GOT3 (cell line): ENCODE data around the gene CABP1.
"Not testable (repeated sequence)": the region's sequence is repeated elsewhere in the genome, so short reads cannot be mapped to it uniquely, and the experiment has no call there.

ENCODE experiments used
- DNase-seq: peaks from one replicate; lab custom pipeline; 2025; ENCODE audit warnings: mixed read lengths; lab: John Stamatoyannopoulos, UW

Gene CABP1

DNA sequence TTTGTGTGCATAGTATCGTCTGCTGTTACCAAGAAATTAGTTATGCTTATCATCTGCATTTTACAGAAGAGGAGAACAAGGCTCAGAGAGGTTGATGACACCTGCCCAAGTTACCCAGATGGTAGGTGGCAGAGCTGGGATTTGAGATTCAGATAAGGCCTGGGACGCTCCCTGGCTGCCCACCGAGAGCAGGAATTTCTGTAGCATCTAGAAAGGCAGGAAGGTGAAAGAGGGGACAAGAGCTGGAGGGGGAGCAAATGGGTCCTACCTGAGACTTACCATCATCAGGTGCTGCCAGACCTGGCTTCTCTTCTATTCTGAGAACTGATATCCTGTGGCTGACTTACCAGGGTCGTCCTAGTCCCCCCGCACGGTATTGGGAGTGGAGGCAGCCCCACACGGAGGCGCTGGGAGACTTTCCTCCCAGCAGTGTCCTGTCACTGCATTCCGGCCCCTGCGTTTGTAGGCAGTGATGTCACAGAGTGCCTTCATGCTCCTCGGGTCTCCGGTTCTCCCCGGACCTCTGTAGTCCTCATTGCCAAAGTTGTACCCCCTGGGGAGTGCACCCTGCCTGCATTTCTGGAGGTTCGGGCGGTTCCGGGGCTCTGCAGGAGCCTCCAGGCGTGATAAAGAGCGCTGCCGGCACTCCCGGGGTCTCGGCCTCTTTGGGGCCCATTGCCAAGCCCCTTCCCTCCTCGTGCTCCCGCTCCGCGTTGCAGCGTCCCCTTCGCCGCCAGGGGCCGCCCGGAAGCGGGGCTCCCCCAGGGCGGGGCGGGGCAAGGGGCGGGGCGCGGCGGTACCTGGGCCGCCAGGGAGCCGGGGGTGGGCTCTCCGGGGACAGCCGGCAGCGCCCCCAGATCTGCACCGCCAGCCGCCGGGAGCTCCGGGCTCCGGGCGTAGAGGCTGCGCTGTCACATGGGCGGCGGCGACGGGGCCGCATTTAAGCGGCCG is at the start of gene CABP1:
Gene CABP1 (plus strand): TSS at position 856 of the 951 bp plus-strand sequence. CDS start 60 bp downstream, at position 916.
- DNase-seq = no peak

DNA sequence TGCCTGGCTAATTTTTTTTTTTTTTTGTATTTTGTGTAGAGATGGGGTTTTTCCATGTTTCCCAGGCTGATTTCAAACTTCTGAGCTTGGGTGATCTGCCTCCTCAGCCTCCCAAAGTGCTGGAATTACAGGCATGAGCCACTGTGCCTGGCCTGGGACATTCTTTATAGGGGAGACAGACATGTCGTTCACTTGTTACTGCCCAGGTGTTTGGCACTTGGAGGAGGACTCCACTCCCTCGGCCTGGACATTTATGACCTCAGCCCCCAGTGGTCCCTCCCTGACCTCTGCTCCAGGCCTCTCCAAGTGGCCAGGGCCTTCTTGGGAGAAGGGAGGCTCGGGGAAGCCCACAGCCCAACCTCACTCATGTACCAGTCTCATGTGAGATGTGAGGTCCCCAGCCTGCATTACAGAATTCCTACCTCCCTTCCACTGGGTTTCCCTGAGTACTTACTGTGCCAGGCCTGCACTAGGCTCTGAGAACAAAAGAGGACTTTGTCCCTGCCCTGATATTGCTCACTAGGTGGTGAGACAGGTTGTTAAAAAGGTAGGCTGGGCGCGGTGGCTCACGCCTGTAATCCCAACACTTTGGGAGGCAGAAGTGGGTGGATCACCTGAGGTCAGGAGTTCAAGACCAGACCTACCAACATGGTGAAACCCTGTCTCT is 49.6 kb upstream of the CABP1 start:
- DNase-seq = no peak

DNA sequence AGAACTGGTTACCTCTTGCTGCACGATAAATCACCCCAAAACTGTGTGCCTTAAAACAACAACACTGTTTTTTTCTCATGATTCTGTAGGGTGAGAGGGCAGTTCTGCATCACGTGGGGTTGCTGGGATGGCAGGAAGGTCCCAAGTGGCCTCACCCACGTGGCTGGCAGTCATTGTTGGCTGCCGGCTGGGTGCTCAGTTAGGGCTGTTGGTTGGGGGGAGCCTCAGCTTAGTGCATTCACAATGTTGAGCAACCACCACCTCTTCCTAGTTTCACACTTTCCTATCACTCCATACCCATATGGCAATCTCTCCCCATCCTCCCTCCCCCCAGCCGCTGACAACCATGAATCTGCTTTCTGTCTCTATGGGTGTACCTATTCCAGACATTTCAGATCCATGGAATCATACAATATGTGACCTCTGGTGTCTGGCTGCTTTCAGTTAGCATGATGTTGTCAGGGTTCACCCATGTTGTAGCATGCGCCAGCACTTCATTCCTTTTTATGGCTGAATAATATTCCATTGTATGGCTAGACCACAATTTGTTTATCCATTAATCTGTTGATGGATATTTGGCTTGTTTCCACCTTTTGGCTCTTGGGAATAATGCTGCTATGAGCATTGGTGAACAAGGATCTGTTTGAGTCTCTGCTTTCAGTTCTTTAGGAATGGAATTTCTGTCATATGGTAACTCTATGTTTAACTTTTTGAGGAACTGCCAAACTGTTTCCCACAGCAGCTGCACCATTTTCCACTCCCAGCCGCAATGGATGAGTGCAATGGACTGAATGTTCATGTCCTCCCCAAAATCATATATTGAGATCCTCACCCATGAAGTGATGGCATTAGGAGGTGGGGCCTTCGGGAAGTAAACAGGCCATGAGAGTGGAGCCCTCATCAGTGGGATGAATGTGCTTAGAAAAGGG is 48.0 kb upstream of the CABP1 start:
- DNase-seq = no peak

DNA sequence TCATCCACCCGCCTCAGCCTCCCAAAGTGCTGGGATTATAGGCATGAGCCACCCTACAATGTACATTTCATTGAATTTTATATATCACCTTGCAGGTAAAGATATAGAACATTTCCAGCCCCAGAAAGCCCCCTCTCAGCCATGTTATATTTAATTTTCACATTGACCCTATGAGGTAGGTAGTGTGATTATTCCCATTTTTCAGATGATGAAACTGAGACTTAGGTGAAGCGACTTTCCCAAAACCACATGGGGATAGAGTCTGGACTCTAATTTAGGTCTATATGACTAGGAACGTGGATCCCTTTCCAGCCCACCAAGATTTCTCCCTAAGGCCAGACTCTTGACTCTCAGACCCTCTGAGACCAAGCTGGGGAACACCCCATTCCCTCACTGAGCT is 43.5 kb upstream of the CABP1 start:
- no peak for DNase-seq

DNA sequence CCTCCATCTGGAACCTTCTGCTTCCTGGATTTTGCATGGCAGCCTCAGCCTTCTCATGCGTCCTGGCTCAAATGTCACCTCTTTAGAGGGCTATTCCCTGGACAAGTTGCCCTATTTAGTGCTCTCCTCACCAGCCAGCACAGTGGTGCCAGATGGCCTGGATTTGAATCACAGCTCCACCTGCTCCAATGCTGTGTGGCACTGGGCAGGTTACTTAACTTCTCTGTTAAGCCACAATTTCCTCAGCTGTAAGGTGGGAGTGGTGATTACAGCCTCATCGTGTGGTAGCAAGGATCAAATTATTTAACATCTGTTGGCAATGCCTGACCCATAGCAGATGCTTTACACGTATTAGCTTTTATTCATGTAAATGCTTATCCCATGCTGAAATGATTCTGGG is 42.6 kb upstream of the CABP1 start:
- DNase-seq = no peak

DNA sequence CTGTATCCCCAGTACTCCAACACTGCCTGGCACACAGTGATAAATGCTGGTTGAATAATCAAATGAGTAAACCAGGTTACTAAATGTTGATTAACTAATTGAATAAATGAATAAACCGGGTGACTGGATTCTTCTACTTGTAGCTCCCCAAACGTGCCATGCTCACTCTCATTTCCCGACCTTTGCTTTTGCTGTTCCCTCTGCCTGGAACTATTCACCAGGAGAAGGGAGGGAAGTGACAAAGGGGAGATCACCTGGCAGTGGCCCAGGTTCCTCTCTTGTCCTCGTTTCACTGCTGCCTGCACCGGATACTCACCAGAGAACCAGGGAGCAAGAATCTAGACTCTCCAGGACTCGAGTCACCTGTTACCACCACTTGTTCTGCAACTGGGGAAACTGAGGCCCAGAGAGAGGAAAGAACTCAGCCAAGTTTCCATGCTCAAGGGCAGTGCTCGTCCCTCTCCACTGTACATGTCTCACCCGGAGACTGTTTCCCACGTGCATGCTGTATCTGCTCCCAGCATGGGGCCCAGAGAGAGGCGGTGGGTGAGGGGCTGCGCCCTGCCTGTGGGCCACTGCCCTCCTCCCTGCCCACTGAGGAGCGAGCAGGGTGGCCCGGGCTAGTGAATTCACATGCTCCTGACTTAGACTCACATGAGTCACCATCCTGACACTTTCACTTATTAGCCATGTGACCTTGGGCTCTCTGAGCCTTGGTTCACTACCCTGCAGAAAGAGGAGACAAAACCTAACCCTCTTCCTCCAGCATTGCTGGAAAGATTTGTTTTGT is 41.6 kb upstream of the CABP1 start:
- DNase-seq = no peak

DNA sequence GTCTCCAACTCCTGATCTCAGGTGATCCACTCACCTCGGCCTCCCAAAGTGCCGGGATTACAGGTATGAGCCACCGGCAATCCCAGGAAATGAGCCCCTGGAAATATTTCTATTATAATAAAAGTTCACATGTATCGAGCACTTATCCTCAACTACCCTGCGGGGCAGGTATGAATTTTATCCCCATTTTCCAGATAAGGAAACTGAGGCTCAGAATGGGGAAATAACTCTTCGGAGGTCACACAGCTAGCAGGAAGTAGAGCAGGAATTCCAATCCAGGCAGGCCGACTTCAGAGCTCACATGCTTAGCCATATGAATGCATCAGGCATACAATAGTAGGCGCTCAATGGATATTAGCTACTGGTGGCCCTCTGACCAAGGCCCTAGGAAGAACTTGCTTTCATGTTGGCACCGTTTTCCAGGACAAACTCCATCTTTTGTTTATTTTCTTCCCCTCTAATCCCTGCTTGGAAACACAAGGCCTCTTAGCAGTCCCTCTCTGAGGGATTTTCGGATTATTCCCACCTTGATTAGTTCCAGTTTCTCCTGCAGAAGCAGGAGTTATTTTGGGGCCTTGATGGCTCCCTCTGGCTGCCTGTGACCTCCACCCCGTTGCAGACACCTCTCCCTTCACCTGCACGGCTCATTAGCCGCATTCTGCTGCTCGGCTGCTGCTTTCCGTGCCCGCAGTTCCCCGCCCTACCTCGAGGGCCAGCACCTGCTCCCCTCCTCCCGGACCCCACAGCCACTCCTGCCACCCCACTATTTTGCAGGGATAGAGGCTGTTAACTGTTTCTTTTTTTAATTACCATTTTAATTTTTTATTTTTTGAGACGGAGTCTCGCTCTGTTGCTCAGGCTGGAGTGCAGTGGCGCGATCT is 40.5 kb upstream of the CABP1 start:
- no peak for DNase-seq

DNA sequence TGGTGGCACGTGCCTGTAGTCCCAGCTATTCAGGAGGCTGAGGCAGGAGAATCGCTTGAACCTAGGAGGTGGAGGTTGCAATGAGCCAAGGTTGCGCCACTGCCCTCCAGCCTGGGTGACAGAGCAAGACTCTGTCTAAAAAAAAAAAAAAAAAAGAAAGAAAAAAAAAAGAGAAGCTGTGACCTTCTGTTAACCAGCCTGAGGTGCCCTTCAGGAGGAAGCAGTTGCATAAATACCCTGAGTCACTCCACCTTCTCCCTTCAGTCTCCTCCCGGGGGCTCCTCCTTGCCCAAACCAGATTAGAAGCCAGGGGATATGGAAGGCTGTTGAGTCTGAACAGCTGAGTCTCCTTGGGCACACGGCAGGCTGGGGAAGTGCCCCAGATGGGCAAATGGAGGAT is 38.0 kb upstream of the CABP1 start:
- not testable (repeated sequence) for DNase-seq

DNA sequence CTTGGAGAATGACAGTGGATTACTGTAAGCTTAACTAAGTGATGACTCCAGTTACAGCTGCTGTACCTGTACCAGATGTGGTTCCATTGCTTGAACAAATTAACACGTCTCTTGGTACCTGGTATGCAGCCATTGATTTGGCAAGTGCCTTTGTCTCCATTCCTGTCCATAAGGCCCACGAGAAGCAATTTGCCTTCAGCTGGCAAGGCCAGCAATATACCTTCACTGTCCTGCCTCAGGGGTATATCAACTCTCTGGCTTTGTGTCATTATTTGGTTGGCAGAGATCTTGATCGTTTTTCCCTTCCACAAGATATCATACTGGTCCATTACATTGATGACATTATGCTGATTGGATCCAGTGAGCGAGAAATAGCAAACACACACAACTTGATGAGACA is 29.9 kb upstream of the CABP1 start:
- no peak for DNase-seq

DNA sequence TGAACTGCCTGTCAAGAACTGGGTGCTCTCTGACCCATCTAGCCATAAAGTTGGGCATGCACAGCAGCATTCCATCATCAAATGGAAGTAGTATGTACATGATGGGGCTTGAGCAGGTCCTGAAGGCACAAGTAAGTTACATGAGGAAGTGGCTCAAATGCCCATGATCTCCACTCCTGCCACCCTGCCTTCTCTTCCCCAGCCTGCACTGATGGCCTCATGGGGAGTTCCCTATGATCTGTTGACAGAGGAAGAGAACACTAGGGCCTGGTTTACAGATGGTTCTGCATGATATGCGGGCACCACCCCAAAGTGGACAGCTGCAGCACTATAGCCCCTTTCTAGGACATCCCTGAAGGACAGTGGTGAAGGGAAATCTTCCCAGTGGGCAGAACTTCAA is 28.9 kb upstream of the CABP1 start:
- not testable (repeated sequence) for DNase-seq

DNA sequence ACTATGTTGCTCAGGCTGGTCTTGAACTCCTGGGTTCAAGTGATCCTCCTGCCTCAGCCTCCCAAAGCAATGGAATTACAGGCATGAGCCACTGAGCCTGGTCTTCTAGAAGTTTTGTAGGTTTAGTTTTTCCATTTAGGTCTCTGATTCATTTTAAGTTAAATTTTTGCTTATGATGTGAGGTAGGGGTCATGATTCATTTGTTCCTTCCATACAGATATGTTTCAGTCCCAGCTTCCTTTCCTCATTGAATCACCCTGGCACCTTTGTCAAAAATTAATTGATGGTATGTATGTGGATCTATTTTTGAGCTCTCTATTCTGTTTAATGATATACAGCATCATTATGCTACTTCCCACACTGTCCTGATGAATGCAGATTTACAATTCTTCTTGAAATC is 25.6 kb upstream of the CABP1 start:
- DNase-seq = no peak

DNA sequence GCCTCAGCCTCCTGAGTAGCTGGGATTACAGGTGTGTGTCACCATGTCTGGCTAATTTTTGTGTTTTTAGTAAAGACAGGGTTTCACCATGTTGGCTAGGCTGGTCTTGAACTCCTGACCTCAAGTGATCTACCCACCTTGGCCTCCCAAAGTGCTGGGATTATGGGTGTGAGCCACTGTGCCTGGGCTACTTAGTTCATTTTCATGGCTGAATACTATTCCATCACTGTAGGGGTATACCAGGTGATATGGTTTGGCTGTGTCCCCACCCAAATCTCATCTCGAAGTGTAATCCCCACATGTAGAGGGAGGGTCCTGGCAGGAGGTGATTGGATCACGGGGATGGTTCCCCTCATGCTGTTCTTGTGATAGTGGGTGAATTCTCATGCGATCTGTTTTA is 23.2 kb upstream of the CABP1 start:
- not testable (repeated sequence) for DNase-seq

DNA sequence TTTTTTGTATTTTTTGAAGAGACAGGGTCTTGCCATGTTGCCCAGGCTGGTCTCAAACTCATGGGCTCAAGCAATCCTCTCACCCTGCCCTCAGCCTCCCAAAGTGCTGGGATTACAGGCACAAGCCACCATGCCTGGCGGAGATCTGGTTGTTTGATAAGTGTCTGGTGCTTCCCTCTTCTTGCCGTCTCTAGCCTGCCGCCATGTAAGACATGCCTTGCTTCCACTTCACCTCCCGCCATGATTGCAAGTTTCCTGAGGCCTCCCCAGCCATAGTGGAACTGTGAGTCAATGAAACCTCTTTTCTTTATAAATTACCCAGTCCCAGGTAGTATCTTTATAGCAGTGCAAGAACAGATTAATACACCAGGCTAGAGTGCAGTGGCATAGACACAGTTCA is 22.7 kb upstream of the CABP1 start:
- not testable (repeated sequence) for DNase-seq

DNA sequence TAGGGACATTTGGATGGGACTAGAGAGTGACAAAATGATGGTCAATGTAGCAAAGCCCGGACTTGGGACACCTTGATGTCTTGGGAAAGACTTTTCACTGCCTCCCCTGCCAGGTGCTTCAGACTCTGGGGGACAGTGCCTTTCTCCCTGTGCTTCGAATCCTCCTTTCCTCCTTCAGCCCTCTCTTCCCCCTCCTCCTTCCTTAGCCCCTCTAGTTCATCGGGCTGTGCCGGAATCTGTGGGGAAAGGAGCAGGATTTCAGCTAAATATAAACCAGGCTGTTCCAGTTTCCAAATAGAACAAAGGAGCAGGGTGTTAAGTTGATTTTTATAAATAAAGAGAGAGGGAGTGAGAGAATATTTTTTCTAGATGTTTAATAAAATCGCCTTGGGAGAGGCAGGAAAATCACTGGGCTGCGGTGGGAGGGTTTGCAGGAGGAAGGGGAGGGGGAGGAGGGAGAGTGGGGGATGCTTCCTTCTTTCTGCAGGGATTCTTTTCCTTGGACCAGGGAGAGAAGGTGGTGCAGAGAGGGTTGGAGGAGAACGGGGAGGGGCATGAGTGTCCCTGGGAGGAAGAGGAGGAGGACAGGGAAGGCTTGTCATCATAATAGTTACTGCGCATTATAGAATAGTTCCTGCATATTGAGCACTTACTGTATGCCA is 21.3 kb upstream of the CABP1 start:
- no peak for DNase-seq

DNA sequence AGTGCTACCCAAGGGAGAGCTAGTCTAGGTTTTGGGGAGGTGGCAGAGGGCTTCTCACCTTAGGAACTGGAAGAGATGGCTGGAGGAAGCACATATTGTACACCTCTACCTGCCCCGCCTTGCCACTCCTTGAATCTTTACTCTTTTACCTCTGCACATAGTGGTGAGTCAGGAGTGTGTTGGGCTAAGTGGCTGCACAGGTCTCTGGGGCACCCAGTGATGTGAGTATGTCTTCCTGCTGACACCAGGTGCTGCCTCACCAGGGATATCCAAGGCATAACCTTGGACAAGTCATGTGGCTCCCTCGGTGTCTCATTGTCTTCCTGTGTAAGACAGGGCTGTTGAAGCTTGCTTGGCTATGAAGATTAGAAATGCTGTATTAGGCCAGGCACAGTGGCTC is 19.8 kb upstream of the CABP1 start:
- no peak for DNase-seq

DNA sequence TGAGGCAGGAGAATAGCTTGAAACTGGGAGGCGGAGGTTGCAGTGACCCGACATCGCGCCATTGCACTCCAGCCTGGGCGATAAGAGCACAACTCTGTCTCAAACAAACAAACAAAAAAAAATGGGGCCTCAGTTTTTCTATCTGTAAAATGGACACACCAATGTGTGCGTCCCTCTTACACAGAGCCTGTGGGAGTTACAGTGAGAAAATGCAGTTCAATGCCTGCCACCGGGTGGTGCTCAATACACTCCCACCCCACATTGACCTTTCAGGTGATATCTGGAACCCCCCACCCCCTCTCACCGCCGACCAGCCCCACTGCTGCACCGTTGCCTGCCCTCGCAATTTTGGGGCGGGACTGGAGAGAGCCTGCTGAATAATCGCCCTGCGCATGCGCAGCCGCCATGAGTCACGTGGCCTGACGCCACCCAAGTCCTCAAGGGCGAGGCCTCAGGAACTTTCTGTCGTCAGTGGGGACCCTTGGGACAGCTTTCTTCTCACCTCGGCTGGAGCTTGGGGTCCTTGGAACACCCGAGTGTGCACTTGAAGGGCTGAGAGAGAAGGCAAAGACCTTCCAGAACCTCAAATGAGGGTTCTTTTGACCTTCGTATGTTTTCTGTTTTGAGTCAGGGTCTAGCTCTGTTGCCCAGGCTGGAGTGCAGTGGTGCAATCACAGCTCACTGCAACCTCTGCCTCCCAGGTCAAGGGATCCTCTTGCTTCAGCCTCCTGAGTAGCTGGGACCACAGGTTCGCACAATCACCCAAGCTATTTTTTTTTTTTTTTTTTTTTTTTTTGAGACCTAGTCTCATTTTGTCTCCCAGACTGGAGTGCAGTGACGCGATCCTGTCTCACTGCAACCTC is 14.6 kb upstream of the CABP1 start:
- DNase-seq = no peak

DNA sequence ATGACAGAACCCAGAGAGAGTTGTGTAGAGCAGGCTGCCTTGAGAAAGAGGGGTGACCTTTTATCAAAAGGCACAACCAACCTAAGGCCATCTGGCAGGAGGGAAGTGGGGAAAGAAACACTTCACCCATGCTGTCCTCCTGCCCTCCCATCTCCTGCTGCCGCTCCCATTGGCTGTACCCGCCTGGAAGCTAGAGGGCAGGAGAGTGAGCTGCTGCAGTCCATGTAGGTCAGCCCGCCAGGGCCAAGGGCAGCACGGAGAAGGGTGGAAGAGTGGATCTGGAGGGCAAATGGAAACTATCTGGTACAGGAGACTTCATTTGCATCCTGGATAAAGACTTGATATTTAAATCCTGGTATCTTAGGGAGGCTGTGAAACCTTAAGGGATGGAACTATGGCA is 11.5 kb upstream of the CABP1 start:
- no peak for DNase-seq

DNA sequence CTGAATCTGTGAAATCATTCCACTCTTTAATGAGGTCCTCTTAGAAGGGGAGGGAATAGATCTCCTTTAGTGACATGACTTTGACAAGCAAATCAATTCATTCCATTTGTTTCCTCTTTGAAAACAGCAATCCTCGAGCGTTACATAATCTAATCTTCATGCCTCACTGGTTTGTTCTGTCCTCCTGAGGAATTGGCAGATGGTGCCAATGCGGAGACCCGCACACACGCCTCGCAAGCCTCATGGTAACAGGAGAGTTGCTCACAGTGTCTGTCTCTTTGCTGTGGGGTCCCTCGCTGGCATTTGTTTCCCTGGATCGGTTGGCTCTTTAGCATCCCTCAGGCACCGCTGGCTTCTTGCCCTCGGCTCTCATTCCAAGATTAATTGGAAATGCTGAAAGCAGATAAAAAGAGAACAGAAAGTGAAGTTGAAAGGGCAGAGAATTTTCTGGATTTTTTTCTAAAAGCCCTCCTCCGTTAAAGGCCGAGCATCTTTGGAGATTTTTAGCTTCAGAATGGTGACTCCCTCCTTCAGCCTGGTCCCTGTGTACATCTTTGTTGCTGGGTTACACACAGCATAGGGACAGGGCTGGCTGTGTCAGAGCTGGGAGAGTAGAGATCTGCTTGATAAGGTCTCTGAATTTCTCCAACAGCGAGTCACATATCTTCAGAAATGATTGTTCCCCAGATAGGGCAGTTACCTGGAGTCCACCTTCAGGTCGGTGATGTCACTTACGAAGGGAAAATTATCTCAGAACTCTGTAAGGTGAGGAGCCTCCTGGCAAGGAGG is 10.1 kb upstream of the CABP1 start:
- no peak for DNase-seq
